Measurements from ENCODE around the gene PIK3R6.

DNA sequence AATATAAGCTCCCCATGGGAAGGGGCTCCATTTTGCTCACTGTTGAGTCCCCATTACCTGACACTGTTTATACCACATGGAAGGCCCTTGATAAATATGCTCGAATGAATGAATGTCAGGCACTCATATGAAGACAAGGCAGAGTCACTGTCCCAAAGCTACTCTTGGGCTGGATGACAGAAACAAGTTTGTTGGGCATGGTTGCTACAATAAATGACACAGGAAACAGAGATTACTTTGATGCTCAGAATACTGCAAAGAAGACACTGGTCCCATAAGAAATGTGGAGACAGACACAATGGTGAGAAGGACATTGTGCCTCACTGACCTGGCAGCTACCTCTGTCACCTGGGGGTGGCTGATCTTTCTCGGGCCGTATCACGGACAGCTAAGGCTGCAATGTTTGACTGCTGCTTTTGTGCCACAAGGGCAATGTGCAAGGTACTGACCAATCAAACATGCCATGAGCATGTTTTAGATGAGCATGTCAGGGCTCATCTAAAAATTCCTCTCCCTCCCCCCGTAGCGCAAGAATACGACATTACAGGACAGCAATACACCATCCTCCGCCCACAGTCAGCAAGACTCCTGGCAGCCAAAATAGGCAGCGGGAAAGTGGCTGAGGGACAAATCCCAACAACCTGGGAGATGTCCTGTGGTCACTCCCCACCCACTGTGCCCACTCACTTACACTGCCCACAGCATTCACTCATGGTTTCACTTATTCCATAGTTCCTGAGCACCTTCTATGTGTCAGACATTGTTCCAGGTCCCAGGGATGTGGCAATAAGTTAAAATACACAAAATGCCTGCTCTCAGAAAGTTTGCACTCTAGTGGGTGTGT lies 5.0 kb downstream of the PIK3R6 start:
- no peak for TF ChIP-seq EZH2phosphoT487 (IDR thresholded peaks at IDR 0.05; ENCODE audit: insufficient read depth, low read depth)
- TF ChIP-seq EZH2 (IDR thresholded peaks at IDR 0.05; ENCODE audit: insufficient read depth, poor library complexity, severe bottlenecking), result no peak
